ENCODE data around the gene SOX1. TPM values are rescaled to one million over a fixed set of nuclear protein-coding genes. Genes with fewer than 3 reads are reported as not detected.

Gene SOX1
- total RNA-seq, 3 donors from 2014 or later (not counting 1 experiment from before 2014, with no cell fraction given): not detected

DNA sequence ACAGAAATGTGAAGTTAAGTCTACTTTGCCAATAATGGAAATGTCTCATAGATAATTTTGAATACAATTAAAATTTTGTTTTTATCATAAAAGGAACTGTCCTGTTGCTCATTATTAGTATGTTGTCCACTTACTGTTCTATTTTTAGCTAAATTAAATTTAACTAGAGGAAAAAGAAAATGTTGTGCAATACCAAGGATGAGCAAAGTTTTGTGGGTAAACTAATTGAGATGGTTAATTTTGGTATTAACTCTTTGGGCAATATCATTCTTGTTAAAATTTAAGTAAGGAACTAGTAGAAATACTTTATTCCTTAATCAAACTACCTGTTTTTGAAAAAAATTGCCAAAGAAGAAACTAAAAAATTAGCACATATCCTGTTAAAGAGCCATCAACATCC is 43.5 kb downstream of the SOX1 start:
- H3K4me1 Mint-ChIP-seq: peaks cover 0 to 6% of the 10 kb centered on the region in 2 donors

DNA sequence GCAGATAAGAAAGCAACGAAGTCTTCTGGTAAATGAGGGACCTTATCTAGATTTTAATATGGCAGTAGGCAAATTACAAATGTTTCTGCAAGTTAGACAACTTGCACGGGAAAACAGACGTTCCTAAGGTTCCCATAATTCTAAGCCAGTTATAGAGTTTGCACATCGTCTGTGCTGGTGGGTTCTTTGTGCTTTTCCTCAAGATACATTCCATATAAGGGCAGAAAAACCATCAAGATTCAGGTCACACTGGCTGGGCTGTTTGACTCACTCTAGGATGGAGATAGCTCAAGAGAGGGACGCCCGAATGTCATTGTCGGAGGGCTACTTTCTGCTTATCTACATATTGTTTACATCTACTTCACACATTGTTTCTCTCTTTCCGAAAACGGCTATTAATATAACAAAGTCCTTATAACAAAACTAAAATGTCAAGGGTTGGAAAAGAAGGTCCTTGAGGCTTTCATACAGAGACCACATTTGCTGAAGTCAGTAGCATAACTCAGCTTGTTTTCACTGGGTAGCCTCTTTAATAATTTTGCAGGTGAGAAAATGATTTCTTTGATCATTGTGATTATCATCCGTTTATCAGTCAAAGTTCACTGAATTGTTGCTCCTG is 44.4 kb downstream of the SOX1 start:
- peaks cover 0 to 6% of the 10 kb centered on the region in 2 donors for H3K4me1 Mint-ChIP-seq
- ATAC-seq: no peak
- no peak for DNase-seq
- Histone ChIP-seq H3K36me3 (ENCODE audit: control insufficient read depth, insufficient read depth, low read length) (no peaks in the 10 kb centered on the region), H3K27me3 (ENCODE audit: control insufficient read depth, insufficient read depth, low read length) (peaks cover 12% of the 10 kb centered on the region), H3K4me3 (ENCODE audit: low read length) (no peak overlapping the region), H3K27ac (ENCODE audit: low read length) (no peak overlapping the region), H3K4me1 (ENCODE audit: control insufficient read depth, insufficient read depth, low read length) (no peaks in the 10 kb centered on the region), H3K9me3 (ENCODE audit: control insufficient read depth, insufficient read depth, low read length) (no peaks in the 10 kb centered on the region)
- TF ChIP-seq, protein P1, sequence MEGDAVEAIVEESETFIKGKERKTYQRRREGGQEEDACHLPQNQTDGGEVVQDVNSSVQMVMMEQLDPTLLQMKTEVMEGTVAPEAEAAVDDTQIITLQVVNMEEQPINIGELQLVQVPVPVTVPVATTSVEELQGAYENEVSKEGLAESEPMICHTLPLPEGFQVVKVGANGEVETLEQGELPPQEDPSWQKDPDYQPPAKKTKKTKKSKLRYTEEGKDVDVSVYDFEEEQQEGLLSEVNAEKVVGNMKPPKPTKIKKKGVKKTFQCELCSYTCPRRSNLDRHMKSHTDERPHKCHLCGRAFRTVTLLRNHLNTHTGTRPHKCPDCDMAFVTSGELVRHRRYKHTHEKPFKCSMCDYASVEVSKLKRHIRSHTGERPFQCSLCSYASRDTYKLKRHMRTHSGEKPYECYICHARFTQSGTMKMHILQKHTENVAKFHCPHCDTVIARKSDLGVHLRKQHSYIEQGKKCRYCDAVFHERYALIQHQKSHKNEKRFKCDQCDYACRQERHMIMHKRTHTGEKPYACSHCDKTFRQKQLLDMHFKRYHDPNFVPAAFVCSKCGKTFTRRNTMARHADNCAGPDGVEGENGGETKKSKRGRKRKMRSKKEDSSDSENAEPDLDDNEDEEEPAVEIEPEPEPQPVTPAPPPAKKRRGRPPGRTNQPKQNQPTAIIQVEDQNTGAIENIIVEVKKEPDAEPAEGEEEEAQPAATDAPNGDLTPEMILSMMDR (IDR thresholded peaks at IDR 0.05): no peak
- no peaks in the 10 kb centered on the region for H3K9me3 Mint-ChIP-seq
- intact Hi-C loops (cut with micrococcal nuclease): no loop called here
- no peaks in the 10 kb centered on the region for H3K36me3 Mint-ChIP-seq
- peaks cover 33 to 58% of the 10 kb centered on the region in 2 donors for H3K27me3 Mint-ChIP-seq (ENCODE audit: low read depth in 2 of 2)
- H3K4me3 Mint-ChIP-seq: no peak overlapping the region
- H3K27ac Mint-ChIP-seq: no peak overlapping the region
- 67% methylated on average over 7 of the region's 10 CpGs for WGBS (ENCODE audit: insufficient coverage)

More for the DNA sequence above, 43.5 kb downstream of the SOX1 start:
- H3K27ac ChIP-seq (ENCODE audit: low read length): no peak overlapping the region
- H3K4me1 ChIP-seq (ENCODE audit: control insufficient read depth, insufficient read depth, low read length): no peaks in the 10 kb centered on the region
- TF ChIP-seq, protein P1 (IDR thresholded peaks at IDR 0.05): no peak
- no peaks in the 10 kb centered on the region for H3K9me3 ChIP-seq (ENCODE audit: control insufficient read depth, insufficient read depth, low read length)
- H3K27me3 Mint-ChIP-seq (ENCODE audit: low read depth in 2 of 2): peaks cover 40 to 59% of the 10 kb centered on the region in 2 donors
- DNase-seq (no peak), ATAC-seq (no peak)
- peaks cover 16% of the 10 kb centered on the region for H3K27me3 ChIP-seq (ENCODE audit: control insufficient read depth, insufficient read depth, low read length)
- no peaks in the 10 kb centered on the region for H3K9me3 Mint-ChIP-seq
- no peak overlapping the region for H3K4me3 Mint-ChIP-seq
- no peak overlapping the region for H3K4me3 ChIP-seq (ENCODE audit: low read length)
- H3K36me3 ChIP-seq (ENCODE audit: control insufficient read depth, insufficient read depth, low read length): no peaks in the 10 kb centered on the region
- H3K27ac Mint-ChIP-seq: no peak overlapping the region
- intact Hi-C loops (cut with micrococcal nuclease): no loop called here
- H3K36me3 Mint-ChIP-seq: no peaks in the 10 kb centered on the region

DNA sequence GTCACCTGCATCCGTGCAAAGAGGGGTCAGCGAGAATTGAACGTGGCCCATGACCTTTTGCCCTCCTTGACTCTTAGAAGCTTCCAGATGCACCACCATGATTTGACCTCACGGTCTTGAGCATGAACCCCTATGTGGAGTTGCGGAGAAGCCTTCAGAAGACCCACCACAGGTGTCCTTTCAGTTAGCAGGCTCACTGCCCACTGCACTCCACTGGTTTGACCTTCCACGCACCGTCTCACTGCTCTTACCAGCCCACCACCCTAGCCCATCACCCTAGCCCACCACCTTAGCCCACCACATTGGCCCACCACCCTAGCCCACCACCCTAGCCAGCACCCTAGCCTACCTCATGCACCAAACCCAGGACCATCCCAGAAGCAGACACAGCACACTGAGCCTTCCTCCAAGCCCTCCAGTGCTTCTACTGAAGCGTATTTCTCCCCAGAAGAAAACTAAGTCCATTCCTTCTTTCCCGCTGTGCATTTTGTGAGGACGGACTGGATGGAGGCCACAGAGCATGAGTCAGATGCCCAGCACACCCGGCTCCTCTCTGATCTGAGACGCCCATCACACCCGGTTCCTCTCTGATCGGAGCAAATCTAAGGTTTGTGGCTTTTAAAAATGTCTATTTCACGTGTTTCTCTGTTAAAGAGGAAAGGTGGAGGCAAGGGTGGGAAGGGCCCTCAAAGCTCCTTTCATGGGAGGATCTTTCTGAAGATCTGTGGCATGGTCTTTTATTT is 45.8 kb downstream of the SOX1 start:
- DNase-seq: no peak
- no peak for ATAC-seq
- intact Hi-C loops (cut with micrococcal nuclease): no loop called here
- Histone ChIP-seq H3K9me3 (ENCODE audit: control insufficient read depth, insufficient read depth, low read length) (no peaks in the 10 kb centered on the region), H3K27me3 (ENCODE audit: control insufficient read depth, insufficient read depth, low read length) (peaks cover 2% of the 10 kb centered on the region), H3K4me3 (ENCODE audit: low read length) (no peak overlapping the region), H3K4me1 (ENCODE audit: control insufficient read depth, insufficient read depth, low read length) (no peaks in the 10 kb centered on the region), H3K27ac (ENCODE audit: low read length) (no peak overlapping the region), H3K36me3 (ENCODE audit: control insufficient read depth, insufficient read depth, low read length) (no peaks in the 10 kb centered on the region)
- Mint-ChIP-seq H3K9me3 (no peaks in the 10 kb centered on the region), H3K4me3 (no peak overlapping the region), H3K36me3 (no peaks in the 10 kb centered on the region), H3K27ac (no peak overlapping the region), H3K27me3 (ENCODE audit: low read depth in 2 of 2) (peaks cover 27 to 55% of the 10 kb centered on the region in 2 donors), H3K4me1 (peaks cover 0 to 6% of the 10 kb centered on the region in 2 donors)
- WGBS (ENCODE audit: insufficient coverage): 85% methylated on average over 15 of the region's 15 CpGs
- TF ChIP-seq, protein P1 (IDR thresholded peaks at IDR 0.05): no peak
